SU-DHL-6 (cell line): ENCODE results near the gene C1orf116.

Experiments used
- H2AFZ ChIP-seq: fragments of 200-600 bp; sonication (generic); 2 replicates; pipeline ENCODE4 v1.6.1; 2014; ENCODE audit warnings: low read depth, mild to moderate bottlenecking, moderate library complexity, mixed read lengths, antibody characterized with exemption, low read length; ENCODE audit not compliant: severe bottlenecking
- H3F3A ChIP-seq: fragments of 200-600 bp; shearing (Covaris generic); 2 replicates; pipeline ENCODE4 v1.6.0; 2016; ENCODE audit warnings: antibody characterized with exemption, mild to moderate bottlenecking; ENCODE audit not compliant: insufficient read depth
- H3K27ac ChIP-seq: fragments of 200-600 bp; sonication (generic); 2 replicates; pipeline ENCODE4 v1.5.1; 2016; ENCODE audit warnings: low read depth, mild to moderate bottlenecking, low read length, moderate library complexity, mixed read lengths
- H3K27me3 ChIP-seq: fragments of 200-600 bp; sonication (generic), shearing (Covaris generic); 2 replicates; pipeline ENCODE4 v1.6.0; 2014; ENCODE audit warnings: mild to moderate bottlenecking, low read length
- H3K36me3 ChIP-seq: fragments of 200-600 bp; sonication (generic); 2 replicates; pipeline ENCODE4 v1.6.1; 2014; ENCODE audit warnings: mild to moderate bottlenecking, low read length, mixed read lengths
- H3K4me2 ChIP-seq: fragments of 300-600, 200-600 bp; shearing (Covaris generic), sonication (generic); 2 replicates; pipeline ENCODE4 v1.6.0; 2014; ENCODE audit warnings: low read length, low read depth, mild to moderate bottlenecking; ENCODE audit not compliant: poor library complexity, severe bottlenecking
- H3K4me3 ChIP-seq: fragments of 200-600 bp; sonication (generic); 2 replicates; pipeline ENCODE4 v1.5.1; 2014; ENCODE audit warnings: antibody characterized with exemption, low read length, mild to moderate bottlenecking, mixed read lengths; ENCODE audit not compliant: insufficient read depth, poor library complexity, severe bottlenecking
- H3K79me2 ChIP-seq: fragments of 200-600 bp; sonication (generic); 2 replicates; pipeline ENCODE4 v1.6.1; 2014; ENCODE audit warnings: mild to moderate bottlenecking, low read length, moderate library complexity; ENCODE audit not compliant: insufficient read depth
- H3K9ac ChIP-seq: fragments of 200-600 bp; sonication (generic); 2 replicates; pipeline ENCODE4 v1.7.0; 2014; ENCODE audit warnings: mild to moderate bottlenecking, low read length
- H3K9me2 ChIP-seq: fragments of 200-600 bp; sonication (generic); replicated peaks from 2 replicates; pipeline ENCODE4 v1.6.1; 2014; ENCODE audit warnings: low read length; ENCODE audit not compliant: insufficient read depth
- H3K9me3 ChIP-seq: fragments of 200-600 bp; sonication (generic); 2 replicates; pipeline ENCODE4 v1.6.1; 2014; ENCODE audit warnings: low read length, mixed read lengths; ENCODE audit not compliant: insufficient read depth
- H4K20me1 ChIP-seq: fragments of 200-600 bp; sonication (generic); 2 replicates; pipeline ENCODE4 v1.6.1; 2014; ENCODE audit warnings: low read depth, mild to moderate bottlenecking, antibody characterized with exemption, low read length, moderate library complexity, mixed read lengths
- EZH2phosphoT487 ChIP-seq: fragments of 200-600 bp; sonication (generic), shearing (Covaris generic); conservative IDR thresholded peaks from 2 replicates; pipeline ENCODE4 v1.6.1; 2018; ENCODE audit warnings: mild to moderate bottlenecking, antibody characterized with exemption, low read length, moderate library complexity, mixed read lengths
- TF ChIP-seq, protein P1 (sequence below): fragments of 200-600 bp; sonication (generic); IDR thresholded peaks from one replicate; pipeline ENCODE4 v1.5.1; 2017; ENCODE audit warnings: antibody characterized with exemption, mild to moderate bottlenecking, low read length, moderate library complexity; ENCODE audit not compliant: insufficient read depth, poor library complexity, severe bottlenecking

Gene C1orf116

DNA sequence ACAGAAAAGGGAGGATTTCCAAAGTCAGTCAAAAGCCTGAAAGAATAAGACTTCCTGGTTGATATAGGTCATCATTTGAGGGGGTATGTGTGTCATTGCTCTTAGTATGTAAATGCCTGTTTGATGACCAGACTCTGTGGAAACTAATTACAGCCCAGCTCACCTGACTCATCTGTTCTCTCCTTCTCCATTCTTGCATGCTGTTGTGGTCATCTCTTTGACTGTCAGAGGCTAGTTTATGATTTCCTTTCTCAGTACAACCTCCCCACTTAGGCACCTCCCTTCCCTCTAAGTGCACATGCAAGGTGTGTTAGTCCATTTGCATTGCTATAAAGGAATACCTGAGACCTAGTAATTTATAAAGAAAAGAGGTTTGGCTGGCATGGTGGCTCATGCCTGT, 2.4 kb upstream of the C1orf116 start:
- H3K27ac ChIP-seq, result no peak overlapping the region
- no peaks in the 10 kb centered on the region for H3K9me3 ChIP-seq
- H3K27me3 ChIP-seq, result no peaks in the 10 kb centered on the region
- H3K4me2 ChIP-seq, result no peak overlapping the region
- no peaks in the 10 kb centered on the region for H4K20me1 ChIP-seq
- no peaks in the 10 kb centered on the region for H3K36me3 ChIP-seq
- no peaks in the 10 kb centered on the region for H3K9me2 ChIP-seq
- H3K79me2 ChIP-seq, result no peaks in the 10 kb centered on the region
- no peak overlapping the region for H3K9ac ChIP-seq
- H3F3A ChIP-seq, result no peaks in the 10 kb centered on the region
- TF ChIP-seq, protein P1, sequence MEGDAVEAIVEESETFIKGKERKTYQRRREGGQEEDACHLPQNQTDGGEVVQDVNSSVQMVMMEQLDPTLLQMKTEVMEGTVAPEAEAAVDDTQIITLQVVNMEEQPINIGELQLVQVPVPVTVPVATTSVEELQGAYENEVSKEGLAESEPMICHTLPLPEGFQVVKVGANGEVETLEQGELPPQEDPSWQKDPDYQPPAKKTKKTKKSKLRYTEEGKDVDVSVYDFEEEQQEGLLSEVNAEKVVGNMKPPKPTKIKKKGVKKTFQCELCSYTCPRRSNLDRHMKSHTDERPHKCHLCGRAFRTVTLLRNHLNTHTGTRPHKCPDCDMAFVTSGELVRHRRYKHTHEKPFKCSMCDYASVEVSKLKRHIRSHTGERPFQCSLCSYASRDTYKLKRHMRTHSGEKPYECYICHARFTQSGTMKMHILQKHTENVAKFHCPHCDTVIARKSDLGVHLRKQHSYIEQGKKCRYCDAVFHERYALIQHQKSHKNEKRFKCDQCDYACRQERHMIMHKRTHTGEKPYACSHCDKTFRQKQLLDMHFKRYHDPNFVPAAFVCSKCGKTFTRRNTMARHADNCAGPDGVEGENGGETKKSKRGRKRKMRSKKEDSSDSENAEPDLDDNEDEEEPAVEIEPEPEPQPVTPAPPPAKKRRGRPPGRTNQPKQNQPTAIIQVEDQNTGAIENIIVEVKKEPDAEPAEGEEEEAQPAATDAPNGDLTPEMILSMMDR, result no peak
- TF ChIP-seq EZH2phosphoT487, result no peak
- H2AFZ ChIP-seq, result no peak overlapping the region
- H3K4me3 ChIP-seq, result no peak overlapping the region

DNA sequence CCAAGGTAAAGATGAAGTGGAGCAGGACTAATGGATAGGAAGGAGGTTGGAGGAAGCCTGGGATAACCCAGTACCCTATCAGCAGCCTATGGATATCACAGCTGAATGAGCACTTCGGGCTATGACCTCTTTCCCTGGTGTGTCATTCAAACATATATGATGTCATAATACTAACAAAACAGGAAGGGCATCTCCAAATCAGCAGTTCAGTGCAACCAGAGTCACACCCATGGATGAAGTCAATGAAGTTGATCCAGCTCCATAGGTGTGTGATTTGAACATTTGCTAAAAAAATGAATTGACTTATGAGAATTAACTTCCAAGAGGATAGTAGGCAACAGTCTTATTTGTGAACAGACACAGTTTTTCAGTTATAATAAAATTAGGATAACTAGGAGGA, 1.7 kb upstream of the C1orf116 start:
- Histone ChIP-seq H2AFZ (no peak overlapping the region), H3F3A (no peaks in the 10 kb centered on the region), H3K9me3 (no peaks in the 10 kb centered on the region), H3K9me2 (no peaks in the 10 kb centered on the region), H3K36me3 (no peaks in the 10 kb centered on the region), H3K27ac (no peak overlapping the region), H3K4me2 (no peak overlapping the region), H3K9ac (no peak overlapping the region), H3K79me2 (no peaks in the 10 kb centered on the region), H4K20me1 (no peaks in the 10 kb centered on the region), H3K4me3 (no peak overlapping the region), H3K27me3 (no peaks in the 10 kb centered on the region)
- TF ChIP-seq EZH2phosphoT487, result no peak

DNA sequence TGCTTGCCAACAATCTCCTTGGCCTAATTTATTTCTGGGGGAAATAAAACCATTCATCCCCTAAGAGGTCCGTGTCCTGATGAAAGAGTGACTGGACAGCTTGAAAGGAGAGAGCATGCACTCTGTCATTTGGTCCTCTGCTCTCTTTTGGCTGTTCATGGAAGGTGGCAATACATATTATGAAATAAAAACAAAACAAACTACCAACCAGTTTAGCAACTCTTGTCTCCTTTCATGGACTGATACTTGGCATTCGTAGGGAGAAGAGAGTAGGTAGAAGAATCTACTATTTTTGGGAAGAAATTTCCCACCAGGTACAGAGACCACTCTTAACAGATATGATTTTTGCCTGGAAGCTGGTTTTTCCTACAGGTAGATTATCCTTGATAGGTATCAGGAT, 746 bp upstream of the C1orf116 start:
- Histone ChIP-seq H4K20me1 (no peaks in the 10 kb centered on the region), H3K4me3 (no peak overlapping the region), H3K27me3 (no peaks in the 10 kb centered on the region), H3K27ac (no peak overlapping the region), H3K4me2 (no peak overlapping the region), H3K9ac (no peak overlapping the region), H3F3A (no peaks in the 10 kb centered on the region), H2AFZ (no peak overlapping the region), H3K36me3 (no peaks in the 10 kb centered on the region), H3K9me3 (no peaks in the 10 kb centered on the region), H3K79me2 (no peaks in the 10 kb centered on the region), H3K9me2 (no peaks in the 10 kb centered on the region)
- TF ChIP-seq, protein P1, result no peak
- TF ChIP-seq EZH2phosphoT487, result no peak

DNA sequence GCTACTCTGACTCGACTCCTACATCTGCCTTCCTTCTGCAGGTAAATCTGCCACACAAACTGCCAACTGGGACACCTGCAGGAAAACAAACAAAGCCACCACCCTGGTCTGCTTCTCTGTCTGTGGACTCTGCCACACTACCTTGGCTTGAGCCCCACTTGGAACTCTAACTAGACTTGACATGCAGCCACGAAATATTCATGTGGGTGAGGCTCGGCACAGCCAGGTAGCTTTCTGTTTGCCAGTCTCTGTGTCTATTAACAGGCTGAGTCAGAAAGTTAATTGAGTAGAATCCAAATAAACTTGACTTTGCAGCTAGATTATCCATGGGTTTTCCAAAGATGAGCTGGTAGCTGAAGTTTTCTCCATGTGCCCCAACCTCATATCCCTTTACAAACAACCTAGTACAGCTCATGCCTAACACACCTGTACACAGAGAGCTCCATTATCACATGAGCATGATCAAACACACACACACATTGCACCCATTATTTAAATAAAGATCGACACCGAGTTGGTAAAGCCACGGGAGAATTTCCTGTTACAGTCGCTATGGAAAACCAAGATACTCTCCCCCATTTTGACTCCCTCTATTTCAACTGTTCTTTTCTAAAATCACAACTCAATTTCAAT, 808 bp downstream of the C1orf116 start:
- no peak overlapping the region for H3K9ac ChIP-seq
- no peak overlapping the region for H2AFZ ChIP-seq

More for the DNA sequence above, 808 bp downstream of the C1orf116 start:
- Histone ChIP-seq H3K4me2 (no peak overlapping the region), H3K9me2 (no peaks in the 10 kb centered on the region), H3K9me3 (no peaks in the 10 kb centered on the region), H4K20me1 (no peaks in the 10 kb centered on the region), H3K27ac (no peak overlapping the region), H3K36me3 (no peaks in the 10 kb centered on the region), H3K27me3 (no peaks in the 10 kb centered on the region), H3F3A (no peaks in the 10 kb centered on the region), H3K4me3 (no peak overlapping the region), H3K79me2 (no peaks in the 10 kb centered on the region)
- TF ChIP-seq, protein P1, result no peak
- TF ChIP-seq EZH2phosphoT487, result no peak
